ENCODE results near the gene CDH13.

GRCh38 chr16:83037884-83038283 is 411.1 kb downstream of the CDH13 start:
- TF ChIP-seq CTCF (conservative IDR thresholded peaks at IDR 0.05; ENCODE audit: low read depth in 2 of 2) = no peak
- TF ChIP-seq, protein P1, sequence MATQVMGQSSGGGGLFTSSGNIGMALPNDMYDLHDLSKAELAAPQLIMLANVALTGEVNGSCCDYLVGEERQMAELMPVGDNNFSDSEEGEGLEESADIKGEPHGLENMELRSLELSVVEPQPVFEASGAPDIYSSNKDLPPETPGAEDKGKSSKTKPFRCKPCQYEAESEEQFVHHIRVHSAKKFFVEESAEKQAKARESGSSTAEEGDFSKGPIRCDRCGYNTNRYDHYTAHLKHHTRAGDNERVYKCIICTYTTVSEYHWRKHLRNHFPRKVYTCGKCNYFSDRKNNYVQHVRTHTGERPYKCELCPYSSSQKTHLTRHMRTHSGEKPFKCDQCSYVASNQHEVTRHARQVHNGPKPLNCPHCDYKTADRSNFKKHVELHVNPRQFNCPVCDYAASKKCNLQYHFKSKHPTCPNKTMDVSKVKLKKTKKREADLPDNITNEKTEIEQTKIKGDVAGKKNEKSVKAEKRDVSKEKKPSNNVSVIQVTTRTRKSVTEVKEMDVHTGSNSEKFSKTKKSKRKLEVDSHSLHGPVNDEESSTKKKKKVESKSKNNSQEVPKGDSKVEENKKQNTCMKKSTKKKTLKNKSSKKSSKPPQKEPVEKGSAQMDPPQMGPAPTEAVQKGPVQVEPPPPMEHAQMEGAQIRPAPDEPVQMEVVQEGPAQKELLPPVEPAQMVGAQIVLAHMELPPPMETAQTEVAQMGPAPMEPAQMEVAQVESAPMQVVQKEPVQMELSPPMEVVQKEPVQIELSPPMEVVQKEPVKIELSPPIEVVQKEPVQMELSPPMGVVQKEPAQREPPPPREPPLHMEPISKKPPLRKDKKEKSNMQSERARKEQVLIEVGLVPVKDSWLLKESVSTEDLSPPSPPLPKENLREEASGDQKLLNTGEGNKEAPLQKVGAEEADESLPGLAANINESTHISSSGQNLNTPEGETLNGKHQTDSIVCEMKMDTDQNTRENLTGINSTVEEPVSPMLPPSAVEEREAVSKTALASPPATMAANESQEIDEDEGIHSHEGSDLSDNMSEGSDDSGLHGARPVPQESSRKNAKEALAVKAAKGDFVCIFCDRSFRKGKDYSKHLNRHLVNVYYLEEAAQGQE (IDR thresholded peaks at IDR 0.05; ENCODE audit: unreplicated experiment) = no peak

All from GM23338 (cell line).